GM12872 (cell line): Measurements from ENCODE around the gene POLR3H.

Source experiments
- CTCF ChIP-seq: IDR thresholded peaks from 3 replicates; pipeline ENCODE4 v1.5.1; 2011; ENCODE audit warnings: low read depth, mild to moderate bottlenecking, low read length, moderate library complexity; ENCODE audit not compliant: insufficient read depth

POLR3H gene

DNA sequence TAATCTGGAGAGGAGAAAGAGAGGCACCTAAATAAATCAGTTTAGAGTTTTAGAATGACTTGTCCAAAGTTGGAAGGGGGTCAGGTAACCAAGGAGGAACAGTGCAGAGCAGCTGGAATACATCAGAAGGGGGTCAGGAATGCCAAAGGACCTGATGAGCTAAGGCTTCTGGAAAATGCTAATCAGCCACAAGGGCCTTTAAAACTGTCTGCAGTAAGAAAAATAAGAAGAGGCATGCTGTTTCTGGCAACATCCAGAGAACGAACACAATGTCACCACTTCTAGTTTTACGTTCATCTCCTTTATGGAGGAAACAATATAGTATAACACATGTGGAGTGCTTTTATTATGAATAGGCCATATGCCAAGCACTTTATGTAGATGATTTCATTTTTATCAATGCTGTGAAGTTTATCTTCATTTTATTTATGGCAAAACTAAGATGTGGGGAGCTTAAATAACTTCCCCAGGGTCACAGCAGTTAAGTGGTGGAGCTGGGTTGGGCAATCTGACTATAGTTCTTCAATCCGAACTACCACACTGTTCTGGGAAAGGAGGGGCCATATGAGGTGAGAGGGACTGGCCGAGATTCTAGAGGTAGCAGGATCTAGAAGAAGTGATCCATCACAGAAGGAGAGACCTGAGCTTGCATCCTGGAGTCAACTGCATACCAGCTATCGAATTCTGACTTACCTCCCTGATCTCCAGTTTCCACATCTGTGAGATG, 52.7 kb downstream of the POLR3H start:
- no peak for TF ChIP-seq CTCF

DNA sequence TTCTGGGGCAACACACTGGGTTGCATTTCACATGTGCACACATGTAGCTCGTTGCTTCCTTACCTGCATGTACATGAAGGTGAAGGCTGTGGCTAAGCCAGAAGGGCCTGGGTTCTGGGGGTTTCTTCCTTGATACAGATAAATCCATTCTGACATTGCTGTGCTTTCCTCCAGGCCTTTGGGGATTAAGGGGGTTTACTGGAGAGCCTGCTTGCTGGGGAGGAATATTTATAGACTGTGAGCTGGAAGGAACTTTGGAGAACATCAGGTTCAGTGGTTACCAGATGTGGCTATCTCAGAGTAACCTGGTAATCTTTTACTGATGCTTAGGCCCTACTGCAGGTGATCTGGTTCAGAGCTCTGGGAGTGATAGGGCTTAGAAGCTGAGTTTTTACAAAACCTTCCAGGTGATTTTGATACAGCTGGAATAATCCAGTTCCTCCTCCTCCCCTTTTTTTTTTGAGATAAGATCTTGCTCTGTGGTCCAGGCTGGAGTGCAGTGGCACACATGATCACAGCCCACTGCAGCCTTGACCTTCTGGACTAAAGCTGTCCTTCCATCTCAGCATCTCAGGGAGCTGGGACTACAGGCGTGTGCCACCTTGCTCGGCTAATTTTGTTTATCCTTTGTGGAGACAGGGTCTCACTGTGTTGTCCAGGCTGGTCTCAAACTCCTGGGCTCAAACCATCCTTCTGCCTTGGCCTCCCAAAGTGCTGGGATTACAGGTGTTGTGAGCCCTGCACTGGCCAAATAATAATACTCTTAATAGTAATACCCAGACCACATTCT, 55.5 kb downstream of the POLR3H start:
- no peak for TF ChIP-seq CTCF

DNA sequence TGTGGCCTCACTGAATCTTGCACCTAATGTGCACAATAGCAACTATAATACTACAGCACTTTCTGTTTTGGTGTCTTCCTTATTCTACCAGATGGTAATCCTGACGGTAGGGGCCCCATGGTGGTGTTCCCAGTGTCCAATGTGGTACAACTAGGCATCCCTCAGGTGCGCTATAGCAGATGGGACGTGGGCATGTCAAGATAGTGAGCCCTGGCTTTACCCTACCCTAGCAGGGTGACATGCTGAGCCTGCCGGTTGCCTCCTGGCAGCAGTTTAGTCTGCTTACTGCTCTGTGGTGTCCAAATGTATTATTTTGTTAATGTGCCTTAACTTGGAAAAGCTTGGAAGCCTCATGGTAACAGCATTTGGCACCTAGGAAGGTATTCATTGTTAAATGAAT, 56.2 kb downstream of the POLR3H start:
- no peak for TF ChIP-seq CTCF

DNA sequence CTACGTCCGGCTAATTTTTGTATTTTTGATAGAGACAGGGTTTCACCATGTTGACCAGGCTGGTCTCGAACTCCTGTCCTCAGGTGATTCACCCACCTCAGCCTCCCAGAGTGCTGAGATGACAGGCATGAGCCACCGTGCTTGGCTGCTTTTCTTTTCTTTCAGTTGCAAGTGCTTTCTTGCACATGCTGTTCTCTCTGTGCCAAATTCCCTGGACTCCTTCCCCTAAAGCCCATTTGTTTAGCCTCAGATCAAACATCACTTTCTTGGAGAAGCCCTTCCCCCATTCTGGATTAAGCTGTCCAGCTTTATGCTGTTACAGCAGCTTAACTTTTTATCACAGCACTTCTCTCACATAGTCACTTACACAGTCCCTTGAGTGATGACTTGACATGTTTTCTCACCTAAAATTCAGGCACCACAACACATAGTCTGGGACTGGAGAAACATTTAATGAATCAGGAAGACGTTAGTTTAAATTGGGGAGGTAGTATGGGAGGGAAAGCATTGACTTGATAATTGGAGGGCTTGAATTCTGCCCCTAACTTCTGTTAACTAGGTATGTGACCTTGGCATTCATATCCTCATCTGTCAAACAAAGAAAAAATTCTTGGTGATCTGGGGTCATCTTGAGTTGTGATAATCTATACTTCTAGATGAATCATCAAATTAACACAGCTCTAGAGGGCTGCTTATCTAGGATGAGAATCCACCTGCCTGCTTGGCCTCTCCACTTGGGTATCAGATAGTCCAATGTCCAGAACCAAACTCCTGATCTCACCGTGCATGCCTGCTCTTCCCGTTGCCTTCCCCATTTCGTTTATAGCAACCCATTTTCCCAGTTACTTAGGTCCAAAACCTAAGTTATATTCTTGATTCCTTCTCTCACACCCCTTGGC, 57.0 kb downstream of the POLR3H start:
- no peak for TF ChIP-seq CTCF

GRCh38 chr22:41485033-41485432, 59.2 kb downstream of the POLR3H start:
- no peak for TF ChIP-seq CTCF

- no peak for TF ChIP-seq CTCF
Observed at GRCh38 chr22:41482319-41482935, 61.8 kb downstream of the POLR3H start.
